ENCODE data around the gene GALNT9.

Gene GALNT9

GRCh38 chr12:132174015-132174838 lies 155.2 kb downstream of the GALNT9 start:
- in situ Hi-C loops (cut with MboI; ENCODE audit: low sequenced_read_pairs), result no loop called here

GRCh38 chr12:132173135-132174014 lies 156.0 kb downstream of the GALNT9 start:
- in situ Hi-C loops (cut with MboI; ENCODE audit: low sequenced_read_pairs), result no loop called here

- in situ Hi-C loops (cut with MboI; ENCODE audit: low sequenced_read_pairs), result no loop called here
Measured at GRCh38 chr12:132172619-132173018, 156.8 kb downstream of the GALNT9 start.

- in situ Hi-C loops (cut with MboI; ENCODE audit: low sequenced_read_pairs), result no loop called here
Measured at GRCh38 chr12:132171968-132172521, 157.3 kb downstream of the GALNT9 start.

DNA sequence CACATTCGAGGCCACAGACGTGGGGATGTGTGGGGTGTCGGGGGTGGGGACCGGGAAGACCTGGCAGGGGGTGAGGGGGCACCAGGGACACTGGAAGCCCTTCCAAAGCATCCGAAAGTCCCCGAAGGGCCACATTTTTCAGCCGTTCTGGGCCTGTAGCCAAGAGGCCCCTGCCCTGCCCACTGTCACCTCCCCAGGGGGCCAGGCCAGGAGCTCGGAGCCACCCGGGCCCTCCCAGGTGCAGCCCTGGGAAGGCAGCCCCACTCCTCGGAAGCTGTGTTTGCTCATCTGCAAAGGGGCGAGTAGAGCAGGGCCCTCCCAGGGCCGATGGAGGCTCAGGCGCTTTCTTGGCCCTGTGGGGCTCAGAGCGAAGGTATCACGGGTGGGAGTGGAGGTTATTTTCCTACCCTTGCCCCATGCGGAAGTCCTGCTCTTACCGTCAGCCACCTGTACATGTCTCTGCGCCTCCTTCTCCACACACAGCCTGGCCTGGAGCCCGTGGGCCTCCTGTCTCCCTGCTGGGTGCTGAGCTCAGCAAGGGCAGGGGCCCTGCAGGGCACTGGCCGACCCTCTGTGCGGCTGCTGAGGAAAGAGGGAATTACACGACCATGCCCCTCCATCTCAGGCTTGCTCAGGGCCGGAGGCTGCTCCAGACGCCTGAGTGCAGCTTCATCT lies 158.0 kb downstream of the GALNT9 start:
- in situ Hi-C loops (cut with MboI; ENCODE audit: low sequenced_read_pairs), result no loop called here

- in situ Hi-C loops (cut with MboI; ENCODE audit: low sequenced_read_pairs), result no loop called here
Measured at GRCh38 chr12:132170637-132171292, 158.6 kb downstream of the GALNT9 start.

DNA sequence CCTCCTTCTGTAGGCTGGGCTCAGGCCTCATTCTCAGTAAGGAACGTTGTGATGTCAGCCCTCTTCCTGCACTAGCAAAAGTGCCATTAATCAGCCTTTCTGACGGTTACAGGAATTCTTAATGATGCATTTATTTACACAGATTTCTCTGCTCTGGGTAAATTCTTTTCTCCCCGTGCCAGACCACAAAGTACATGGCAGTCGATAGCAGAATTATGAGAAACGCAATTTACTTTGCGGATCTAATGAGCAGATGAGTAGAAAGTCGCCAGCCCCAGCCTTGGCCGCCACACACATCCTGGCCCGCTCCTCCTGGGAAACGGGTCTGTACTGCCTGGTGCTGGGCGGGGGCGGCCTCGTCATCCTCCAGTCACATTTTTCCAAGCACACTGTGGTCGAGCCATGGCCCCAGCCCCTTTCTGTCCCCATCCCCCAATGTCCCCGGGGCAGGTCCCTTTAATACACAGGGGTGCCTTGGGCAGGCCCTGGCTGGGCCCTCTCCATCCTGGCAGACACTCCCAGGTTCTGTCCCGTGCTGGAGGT lies 159.2 kb downstream of the GALNT9 start:
- in situ Hi-C loops (cut with MboI; ENCODE audit: low sequenced_read_pairs), result no loop called here

- in situ Hi-C loops (cut with MboI; ENCODE audit: low sequenced_read_pairs), result no loop called here
Measured at GRCh38 chr12:132169376-132169775, 160.0 kb downstream of the GALNT9 start.

- in situ Hi-C loops (cut with MboI; ENCODE audit: low sequenced_read_pairs), result no loop called here
Measured at GRCh38 chr12:132168311-132169031, 160.9 kb downstream of the GALNT9 start.

GRCh38 chr12:132167611-132168310 lies 161.6 kb downstream of the GALNT9 start:
- in situ Hi-C loops (cut with MboI; ENCODE audit: low sequenced_read_pairs), result no loop called here

DNA sequence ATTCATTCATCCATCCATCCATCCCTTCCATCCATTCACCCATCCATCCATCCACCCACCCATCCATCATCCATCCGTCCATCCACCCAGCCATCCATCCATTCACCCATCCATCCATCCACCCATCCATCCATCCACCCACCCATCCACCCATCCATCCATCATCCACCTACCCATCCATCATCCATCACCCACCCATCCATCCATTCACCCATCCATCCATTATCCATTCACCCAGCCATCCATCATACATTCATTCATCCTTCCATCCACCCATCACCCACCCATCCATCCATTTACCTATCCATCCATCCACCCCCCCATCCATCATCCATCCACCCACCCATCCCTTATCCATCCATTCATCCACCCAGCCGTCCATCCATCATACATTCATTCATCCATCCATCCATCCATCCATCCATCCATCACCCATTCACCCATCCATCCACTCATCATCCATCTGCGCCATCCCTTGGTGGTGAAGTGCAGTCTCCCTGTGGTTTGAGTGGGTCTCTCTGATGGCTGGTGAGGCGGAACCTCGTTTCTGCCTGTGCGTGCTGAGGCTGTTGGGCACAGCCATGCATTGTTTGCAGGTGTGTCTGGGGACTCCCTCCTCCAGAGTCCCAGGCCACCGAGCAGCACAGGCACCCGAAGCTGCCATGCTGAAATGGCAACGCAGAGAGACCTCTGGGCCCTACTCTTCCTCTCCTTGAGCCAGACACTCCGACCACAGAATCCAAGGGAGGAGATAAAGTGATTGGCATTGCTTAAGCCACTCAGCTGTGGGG lies 162.4 kb downstream of the GALNT9 start:
- in situ Hi-C loops (cut with MboI; ENCODE audit: low sequenced_read_pairs), result no loop called here

DNA sequence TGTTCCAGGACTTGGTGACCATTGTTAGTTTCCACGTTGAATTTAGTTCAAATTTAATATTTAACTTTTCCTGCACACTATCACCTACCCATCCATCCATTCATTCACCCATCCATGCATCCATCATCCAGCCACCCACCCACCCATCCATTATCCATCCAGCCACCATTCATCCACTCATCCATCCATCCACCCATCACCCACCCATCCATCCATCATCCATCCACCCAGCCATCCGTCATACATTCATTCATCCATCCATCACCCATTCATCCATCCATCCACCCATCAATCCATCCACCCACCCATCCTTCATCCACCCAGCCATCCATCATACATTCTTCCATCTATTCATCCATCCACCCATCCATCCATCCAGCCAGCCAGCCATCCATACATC lies 163.3 kb downstream of the GALNT9 start:
- in situ Hi-C loops (cut with MboI; ENCODE audit: low sequenced_read_pairs), result no loop called here

DNA sequence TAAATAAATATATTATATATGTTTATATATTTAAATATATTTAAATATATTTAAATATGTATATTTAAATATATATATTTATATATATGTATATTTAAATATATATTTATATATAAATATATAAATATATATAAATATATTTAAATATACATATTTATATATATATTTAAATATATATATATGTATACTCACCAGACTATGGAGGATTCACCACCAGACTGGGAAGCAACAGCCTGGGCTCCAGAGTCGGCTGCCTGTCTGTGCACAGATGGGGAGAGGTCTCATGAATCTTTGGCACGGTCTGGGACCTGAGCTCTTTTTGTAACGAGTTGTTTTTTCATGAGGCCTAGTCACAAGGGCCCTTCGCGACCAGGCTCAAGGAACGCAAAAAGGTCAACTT lies 163.8 kb downstream of the GALNT9 start:
- in situ Hi-C loops (cut with MboI; ENCODE audit: low sequenced_read_pairs), result no loop called here

- in situ Hi-C loops (cut with MboI; ENCODE audit: low sequenced_read_pairs), result no loop called here
Measured at GRCh38 chr12:132164426-132164825, 165.0 kb downstream of the GALNT9 start.

- in situ Hi-C loops (cut with MboI; ENCODE audit: low sequenced_read_pairs), result no loop called here
Measured at GRCh38 chr12:132163911-132164288, 165.5 kb downstream of the GALNT9 start.

GRCh38 chr12:132163041-132163910 lies 166.1 kb downstream of the GALNT9 start:
- in situ Hi-C loops (cut with MboI; ENCODE audit: low sequenced_read_pairs), result no loop called here

GRCh38 chr12:132162508-132163031 lies 166.8 kb downstream of the GALNT9 start:
- in situ Hi-C loops (cut with MboI; ENCODE audit: low sequenced_read_pairs), result no loop called here

Measured in HL-60/S4 treated with phorbol 12-myristate 13-acetate at 8.2 ng/mL for 4 days and 3 days (cell line).